Measurements from ENCODE around the gene TTC39A. TPM values are rescaled to one million over a fixed set of nuclear protein-coding genes. Genes with fewer than 3 reads are reported as not detected.

TTC39A gene
- total RNA-seq, 1 donor = 0.43 TPM

- no peak for DNase-seq (ENCODE audit: low read depth)
- H3K4me3 ChIP-seq (ENCODE audit: low read depth, low read length) = no peak overlapping the region
- TF ChIP-seq CTCF (IDR thresholded peaks at IDR 0.05; ENCODE audit: insufficient read depth, low read depth, low read length) = no peak
Measured at GRCh38 chr1:51247499-51247898, 82.9 kb downstream of the TTC39A start.

DNA sequence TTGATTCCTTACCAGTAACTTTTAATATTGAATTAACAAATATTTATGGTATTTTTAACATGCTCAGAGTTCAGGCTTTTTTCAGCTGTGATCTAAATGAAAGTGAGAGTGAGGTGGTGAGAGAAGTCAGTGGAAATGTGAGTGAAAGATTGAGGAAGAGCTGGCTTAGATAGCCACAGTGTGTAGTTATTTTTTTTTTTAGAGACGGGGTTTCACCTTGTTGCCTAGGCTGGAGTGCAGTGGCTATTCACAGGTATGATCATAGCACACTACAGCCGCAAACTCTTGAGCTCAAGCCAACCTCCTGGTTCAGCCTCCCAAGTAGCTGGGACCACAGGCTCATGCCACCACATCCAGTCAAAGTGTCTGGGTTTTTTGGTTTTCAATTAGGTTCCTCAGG is 83.3 kb downstream of the TTC39A start:
- no peak for TF ChIP-seq CTCF (IDR thresholded peaks at IDR 0.05; ENCODE audit: insufficient read depth, low read depth, low read length)
- H3K4me3 ChIP-seq (ENCODE audit: low read depth, low read length) = no peak overlapping the region
- DNase-seq (ENCODE audit: low read depth) = no peak

DNA sequence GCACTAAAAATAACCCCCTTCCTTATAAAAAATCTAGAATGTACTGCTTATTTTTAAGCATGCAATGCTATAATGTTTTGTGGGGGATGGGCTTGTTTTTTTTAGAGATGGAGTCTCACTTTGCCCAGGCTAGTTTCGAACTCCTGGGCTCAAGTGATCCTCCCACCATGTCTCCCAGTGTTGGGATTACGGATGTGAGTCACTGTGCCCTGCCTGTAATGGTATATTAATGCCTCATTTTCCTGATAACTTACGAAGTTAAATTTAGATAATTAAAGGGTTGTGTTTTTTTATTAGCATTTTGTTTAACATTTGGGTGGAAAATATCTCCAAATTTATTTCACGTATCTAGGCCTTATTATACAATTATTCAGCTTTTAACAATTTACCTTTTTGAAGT is 87.8 kb downstream of the TTC39A start:
- no peak for DNase-seq (ENCODE audit: low read depth)
- no peak for TF ChIP-seq CTCF (IDR thresholded peaks at IDR 0.05; ENCODE audit: insufficient read depth, low read depth, low read length)
- no peak overlapping the region for H3K4me3 ChIP-seq (ENCODE audit: low read depth, low read length)

DNA sequence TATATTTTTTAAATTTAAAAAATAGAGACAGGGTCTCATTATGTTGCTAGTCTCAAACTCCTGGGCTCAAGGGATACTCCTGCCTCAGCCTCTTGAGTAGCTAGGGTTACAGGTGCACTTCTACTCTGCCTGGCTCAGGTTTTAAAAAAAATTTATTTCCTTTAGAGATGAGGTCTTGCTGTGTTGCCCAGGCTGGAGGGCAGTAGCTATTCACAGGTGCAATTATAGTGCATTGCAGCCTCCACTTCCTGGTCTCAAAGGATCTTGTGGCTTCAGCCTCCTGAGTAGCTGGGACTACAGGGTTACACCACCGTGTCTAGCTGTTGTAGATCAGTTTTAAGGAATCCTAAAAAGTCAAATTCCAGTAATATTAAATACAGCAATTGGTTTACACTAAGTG is 89.2 kb downstream of the TTC39A start:
- H3K4me3 ChIP-seq (ENCODE audit: low read depth, low read length) = no peak overlapping the region
- no peak for TF ChIP-seq CTCF (IDR thresholded peaks at IDR 0.05; ENCODE audit: insufficient read depth, low read depth, low read length)
- no peak for DNase-seq (ENCODE audit: low read depth)

DNA sequence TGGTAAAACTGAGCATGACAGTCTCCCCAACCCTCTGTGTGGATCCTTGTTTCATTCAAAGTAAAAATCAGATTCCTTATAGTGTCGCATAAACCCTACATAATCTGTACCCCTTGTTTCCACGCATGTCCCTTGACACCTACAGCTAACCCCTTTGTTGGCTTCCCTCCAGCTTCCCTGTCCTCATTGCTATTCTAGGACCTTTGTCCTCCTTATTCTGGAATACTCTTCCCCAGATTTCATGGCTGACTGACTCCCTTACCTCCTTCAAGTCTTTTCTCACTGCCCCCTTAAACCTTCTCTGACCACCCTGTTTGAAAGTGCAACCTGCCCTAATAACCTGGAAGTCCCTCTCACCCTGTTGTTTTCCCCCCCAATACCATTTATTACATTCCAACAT is 90.3 kb downstream of the TTC39A start:
- no peak for DNase-seq (ENCODE audit: low read depth)
- no peak overlapping the region for H3K4me3 ChIP-seq (ENCODE audit: low read depth, low read length)
- TF ChIP-seq CTCF (IDR thresholded peaks at IDR 0.05; ENCODE audit: insufficient read depth, low read depth, low read length) = no peak

DNA sequence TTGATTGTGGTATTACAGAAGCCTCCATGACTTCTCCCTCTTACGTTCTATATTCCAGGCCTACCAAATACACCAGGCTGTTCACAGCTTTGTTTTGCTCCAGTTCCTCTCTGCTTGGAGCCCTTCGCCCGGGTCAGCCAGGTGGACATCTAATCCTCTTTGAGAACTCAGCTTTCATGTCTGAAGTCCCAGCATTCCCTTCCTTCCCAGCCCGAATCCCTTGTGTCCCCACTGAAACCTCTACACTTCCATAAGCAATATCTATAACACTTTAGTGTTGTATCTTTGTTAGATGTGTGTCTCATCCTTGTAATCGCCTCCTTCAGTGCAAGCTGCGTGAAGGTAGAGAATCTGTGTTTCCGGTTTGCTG is 92.3 kb downstream of the TTC39A start:
- peak overlapping the region; percentile 90 for H3K4me3 ChIP-seq (ENCODE audit: low read depth, low read length)
- DNase-seq (ENCODE audit: low read depth) = peak; percentile 28
- TF ChIP-seq CTCF (IDR thresholded peaks at IDR 0.05; ENCODE audit: insufficient read depth, low read depth, low read length) = no peak

GRCh38 chr1:51237351-51238033 is 92.9 kb downstream of the TTC39A start:
- peak; percentile 41 for DNase-seq (ENCODE audit: low read depth)
- H3K4me3 ChIP-seq (ENCODE audit: low read depth, low read length) = peak overlapping the region; percentile 90
- no peak for TF ChIP-seq CTCF (IDR thresholded peaks at IDR 0.05; ENCODE audit: insufficient read depth, low read depth, low read length)

Measured in fibroblast of villous mesenchyme (primary cell).